Activated T-helper 1 cell treated with Interleukin-2 at 50 U/mL for 16 hours (primary cell): Measurements from ENCODE around the gene ADAP2.
"Not testable (repeated sequence)": the region's sequence is repeated elsewhere in the genome, so short reads cannot be mapped to it uniquely, and the experiment has no call there.

ENCODE experiments used
- DNase-seq: peaks from one replicate; pipeline ENCODE4 v3.0.0-alpha.2; 2020; ENCODE audit warnings: low read depth

Gene ADAP2

GRCh38 chr17:30970831-30971567, 49.3 kb downstream of the ADAP2 start, which contains the start of gene RNF135:
Gene RNF135 (plus strand): TSS chr17:30971039. CDS start chr17:30971074, 35 bp downstream.
- peak; percentile 39 for DNase-seq

- DNase-seq, result no peak
Measured at GRCh38 chr17:30975042-30975820, 53.5 kb downstream of the ADAP2 start.

GRCh38 chr17:30979919-30980318, 58.2 kb downstream of the ADAP2 start:
- not testable (repeated sequence) for DNase-seq

GRCh38 chr17:30981531-30982519, 60.1 kb downstream of the ADAP2 start:
- no peak for DNase-seq

GRCh38 chr17:30982855-30983254, 61.1 kb downstream of the ADAP2 start:
- no peak for DNase-seq

- DNase-seq, result no peak
Measured at GRCh38 chr17:30990458-30990857, 68.7 kb downstream of the ADAP2 start.

GRCh38 chr17:30992551-30992950, 70.8 kb downstream of the ADAP2 start:
- DNase-seq, result no peak

- no peak for DNase-seq
Measured at GRCh38 chr17:30995347-30995746, 73.6 kb downstream of the ADAP2 start.

GRCh38 chr17:30996486-30996885, 74.7 kb downstream of the ADAP2 start:
- no peak for DNase-seq

GRCh38 chr17:30997270-30997669, 75.5 kb downstream of the ADAP2 start:
- no peak for DNase-seq

- no peak for DNase-seq
Measured at GRCh38 chr17:30997842-30998241, 76.1 kb downstream of the ADAP2 start.

- no peak for DNase-seq
Measured at GRCh38 chr17:31002047-31002446, 80.3 kb downstream of the ADAP2 start.

GRCh38 chr17:31003225-31003866, 81.6 kb downstream of the ADAP2 start:
- DNase-seq, result no peak

GRCh38 chr17:31004160-31004559, 82.4 kb downstream of the ADAP2 start:
- no peak for DNase-seq

- no peak for DNase-seq
Measured at GRCh38 chr17:31007695-31008373, 86.1 kb downstream of the ADAP2 start.

- DNase-seq, result peak; percentile 36
Measured at GRCh38 chr17:31008374-31009041, 86.8 kb downstream of the ADAP2 start.
